ENCODE measurements around the gene NUDT16.

Gene NUDT16

GRCh38 chr3:131417751-131418150, 36.2 kb downstream of the NUDT16 start:
- no peak for TF ChIP-seq EZH2phosphoT487 (IDR thresholded peaks at IDR 0.05; ENCODE audit: low read depth)
- TF ChIP-seq CTCF (IDR thresholded peaks at IDR 0.05; ENCODE audit: low read depth, low read length), result no peak
- no peaks in the 10 kb centered on the region for H3K27me3 ChIP-seq (ENCODE audit: low read depth, low read length)
- no peak overlapping the region for H3K9ac ChIP-seq (ENCODE audit: low read length)
- no peak overlapping the region for H3K4me3 ChIP-seq (ENCODE audit: low read length)
- no peaks in the 10 kb centered on the region for H3K9me3 ChIP-seq (ENCODE audit: insufficient read depth, low read length)
- H3K36me3 ChIP-seq (replicated peaks; ENCODE audit: low read depth, low read length), result no peaks in the 10 kb centered on the region
- no peaks in the 10 kb centered on the region for H3K4me1 ChIP-seq (ENCODE audit: low read length)
- H2AFZ ChIP-seq (ENCODE audit: low read depth, low read length), result no peak overlapping the region
- no peaks in the 10 kb centered on the region for H3K79me2 ChIP-seq (ENCODE audit: low read length)
- no peak overlapping the region for H3K4me2 ChIP-seq (ENCODE audit: low read length)
- H4K20me1 ChIP-seq (ENCODE audit: insufficient read depth, low read length), result no peaks in the 10 kb centered on the region
- H3K27ac ChIP-seq (ENCODE audit: low read length), result no peak overlapping the region

- H3K9me3 ChIP-seq (ENCODE audit: insufficient read depth, low read length), result no peaks in the 10 kb centered on the region
- H3K9ac ChIP-seq (ENCODE audit: low read length), result no peak overlapping the region
- no peak for TF ChIP-seq CTCF (IDR thresholded peaks at IDR 0.05; ENCODE audit: low read depth, low read length)
- no peak for TF ChIP-seq EZH2phosphoT487 (IDR thresholded peaks at IDR 0.05; ENCODE audit: low read depth)
- H3K4me1 ChIP-seq (ENCODE audit: low read length), result no peaks in the 10 kb centered on the region
- no peak overlapping the region for H2AFZ ChIP-seq (ENCODE audit: low read depth, low read length)
- no peak overlapping the region for H3K4me3 ChIP-seq (ENCODE audit: low read length)
- H3K4me2 ChIP-seq (ENCODE audit: low read length), result no peak overlapping the region
- H3K36me3 ChIP-seq (replicated peaks; ENCODE audit: low read depth, low read length), result no peaks in the 10 kb centered on the region
- no peaks in the 10 kb centered on the region for H3K27me3 ChIP-seq (ENCODE audit: low read depth, low read length)
- no peaks in the 10 kb centered on the region for H4K20me1 ChIP-seq (ENCODE audit: insufficient read depth, low read length)
- no peak overlapping the region for H3K27ac ChIP-seq (ENCODE audit: low read length)
- no peaks in the 10 kb centered on the region for H3K79me2 ChIP-seq (ENCODE audit: low read length)
Measured at GRCh38 chr3:131421301-131421700, 39.7 kb downstream of the NUDT16 start.

DNA sequence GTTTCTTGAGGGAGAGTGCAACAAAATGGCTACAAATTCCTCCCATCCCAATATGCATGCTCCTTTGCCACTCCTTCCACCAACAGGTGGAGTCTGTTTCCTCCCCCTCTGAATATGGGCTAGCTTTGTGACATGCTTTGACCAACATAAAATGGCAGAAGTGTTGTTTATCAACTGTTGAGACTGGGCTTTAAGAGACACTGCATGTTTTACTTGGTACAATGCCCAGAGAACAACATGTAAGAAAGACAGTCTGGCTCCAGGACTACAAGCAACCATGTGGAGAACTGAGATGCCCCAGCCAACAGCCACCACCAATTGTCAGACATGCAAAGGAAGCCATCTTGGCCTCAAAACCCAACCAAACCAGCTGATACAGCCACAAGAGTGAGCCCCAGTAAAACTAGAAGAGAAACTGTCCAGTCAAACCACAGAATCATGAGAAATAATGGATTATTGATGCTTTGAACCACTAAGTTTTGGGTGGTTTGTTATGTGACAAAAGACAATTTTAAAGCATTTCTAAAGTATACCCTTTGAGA, 40.5 kb downstream of the NUDT16 start:
- no peak overlapping the region for H3K9ac ChIP-seq (ENCODE audit: low read length)
- no peaks in the 10 kb centered on the region for H3K79me2 ChIP-seq (ENCODE audit: low read length)
- no peaks in the 10 kb centered on the region for H3K4me1 ChIP-seq (ENCODE audit: low read length)
- H3K27ac ChIP-seq (ENCODE audit: low read length), result no peak overlapping the region
- no peaks in the 10 kb centered on the region for H3K27me3 ChIP-seq (ENCODE audit: low read depth, low read length)
- H3K4me3 ChIP-seq (ENCODE audit: low read length), result no peak overlapping the region
- no peak for TF ChIP-seq EZH2phosphoT487 (IDR thresholded peaks at IDR 0.05; ENCODE audit: low read depth)
- TF ChIP-seq CTCF (IDR thresholded peaks at IDR 0.05; ENCODE audit: low read depth, low read length), result no peak
- no peaks in the 10 kb centered on the region for H3K36me3 ChIP-seq (replicated peaks; ENCODE audit: low read depth, low read length)
- no peaks in the 10 kb centered on the region for H4K20me1 ChIP-seq (ENCODE audit: insufficient read depth, low read length)
- H3K9me3 ChIP-seq (ENCODE audit: insufficient read depth, low read length), result no peaks in the 10 kb centered on the region
- no peak overlapping the region for H2AFZ ChIP-seq (ENCODE audit: low read depth, low read length)
- H3K4me2 ChIP-seq (ENCODE audit: low read length), result no peak overlapping the region

DNA sequence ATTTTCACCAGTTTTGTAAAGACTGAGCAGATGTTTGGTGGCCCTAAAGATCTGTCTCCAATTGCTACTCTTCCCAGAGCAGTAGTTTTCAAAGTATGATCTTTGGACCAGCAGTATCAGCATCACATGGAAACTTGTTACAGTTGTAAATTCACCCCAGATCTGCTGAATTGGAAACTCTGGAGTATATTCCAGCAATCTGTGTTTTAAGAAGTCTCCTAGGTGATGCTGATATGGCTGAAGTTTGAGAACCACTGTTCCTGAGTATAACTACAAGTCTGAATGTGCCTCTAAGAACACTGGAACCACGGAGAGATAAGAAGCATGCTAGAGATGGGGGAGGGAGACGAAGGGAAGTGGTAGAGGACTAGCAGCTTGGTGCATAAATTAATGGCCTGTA, 45.7 kb downstream of the NUDT16 start:
- H3K27ac ChIP-seq (ENCODE audit: low read length), result no peak overlapping the region
- no peaks in the 10 kb centered on the region for H3K27me3 ChIP-seq (ENCODE audit: low read depth, low read length)
- H3K9me3 ChIP-seq (ENCODE audit: insufficient read depth, low read length), result no peaks in the 10 kb centered on the region
- no peak overlapping the region for H3K4me2 ChIP-seq (ENCODE audit: low read length)
- no peaks in the 10 kb centered on the region for H3K36me3 ChIP-seq (replicated peaks; ENCODE audit: low read depth, low read length)
- H2AFZ ChIP-seq (ENCODE audit: low read depth, low read length), result no peak overlapping the region
- H4K20me1 ChIP-seq (ENCODE audit: insufficient read depth, low read length), result no peaks in the 10 kb centered on the region
- H3K4me1 ChIP-seq (ENCODE audit: low read length), result no peaks in the 10 kb centered on the region
- H3K4me3 ChIP-seq (ENCODE audit: low read length), result no peak overlapping the region
- no peaks in the 10 kb centered on the region for H3K79me2 ChIP-seq (ENCODE audit: low read length)
- TF ChIP-seq CTCF (IDR thresholded peaks at IDR 0.05; ENCODE audit: low read depth, low read length) (no peak), EZH2phosphoT487 (IDR thresholded peaks at IDR 0.05; ENCODE audit: low read depth) (no peak)
- no peak overlapping the region for H3K9ac ChIP-seq (ENCODE audit: low read length)
